ENCODE measurements around the gene HARBI1. TPM values are rescaled to one million over a fixed set of nuclear protein-coding genes. Genes with fewer than 3 reads are reported as not detected.

The HARBI1 gene
- total and polyA plus RNA-seq, 2 of the 8 experiments (the other 6 are each of a cell fraction or from before 2014, with no cell fraction given), result 3.8 to 5.1 TPM

- TF ChIP-seq PHF8 (conservative IDR thresholded peaks at IDR 0.05; ENCODE audit: low read depth, low read length) (peak; percentile 93), TAF7 (optimal IDR thresholded peaks at IDR 0.05; ENCODE audit: borderline replicate concordance, low read depth, low read length) (peak; percentile 83), POLR2AphosphoS5 (IDR thresholded peaks at IDR 0.05; ENCODE audit: low read depth, low read length) (peak; percentile 74), SIX5 (IDR thresholded peaks at IDR 0.05; ENCODE audit: low read depth, low read length) (no peak), KDM1A (IDR thresholded peaks at IDR 0.05; ENCODE audit: borderline replicate concordance, low read length) (no peak), ASH2L (IDR thresholded peaks at IDR 0.05; ENCODE audit: low read length) (peak; percentile 97), KDM5A (IDR thresholded peaks at IDR 0.05; ENCODE audit: low read length) (0 out of 2 replicates have a peak, but pooled peaks have one; percentile 23), TAF1 (IDR thresholded peaks at IDR 0.05; ENCODE audit: low read depth, low read length) (peak; percentile 90), NRF1 (IDR thresholded peaks at IDR 0.05; ENCODE audit: low read depth, low read length) (no peak), SP1 (IDR thresholded peaks at IDR 0.05; ENCODE audit: low read depth, low read length) (0 out of 2 replicates have a peak, but pooled peaks have one; percentile 57), ATF3 (IDR thresholded peaks at IDR 0.05; ENCODE audit: insufficient read depth, low read depth, low read length) (no peak)
Observed at GRCh38 chr11:46593550-46594373, 23.3 kb downstream of the HARBI1 start, which contains the start of gene AMBRA1 (continued).

Measured in H1 (cell line).